IPS-11a (cell line): ENCODE data around the gene PXN.
"Not testable (repeated sequence)": the region's sequence is repeated elsewhere in the genome, so short reads cannot be mapped to it uniquely, and the experiment has no call there.

Experiments
- H3K4me3 ChIP-seq: one replicate; pipeline ENCODE4 v1.5.1; 2013; ENCODE audit warnings: low read depth, low read length, control low read depth

Gene PXN

GRCh38 chr12:120211904-120212283 is 53.6 kb downstream of the PXN start:
- H3K4me3 ChIP-seq: no peak overlapping the region

- H3K4me3 ChIP-seq: no peak overlapping the region
Observed at GRCh38 chr12:120211243-120211903, 54.2 kb downstream of the PXN start.

GRCh38 chr12:120209851-120210250 is 55.7 kb downstream of the PXN start:
- no peak overlapping the region for H3K4me3 ChIP-seq

GRCh38 chr12:120207227-120207626 is 58.3 kb downstream of the PXN start:
- H3K4me3 ChIP-seq: no peak overlapping the region

GRCh38 chr12:120206781-120207180 is 58.7 kb downstream of the PXN start:
- H3K4me3 ChIP-seq: not testable (repeated sequence)

- H3K4me3 ChIP-seq: no peak overlapping the region
Observed at GRCh38 chr12:120206228-120206627, 59.3 kb downstream of the PXN start.

- H3K4me3 ChIP-seq: no peak overlapping the region
Observed at GRCh38 chr12:120204171-120204570, 61.4 kb downstream of the PXN start.

GRCh38 chr12:120200364-120200800 is 65.1 kb downstream of the PXN start:
- H3K4me3 ChIP-seq: peak overlapping the region; percentile 99

- peak overlapping the region; percentile 99 for H3K4me3 ChIP-seq
Observed at GRCh38 chr12:120199595-120200306, 65.8 kb downstream of the PXN start.

- no peak overlapping the region for H3K4me3 ChIP-seq
Observed at GRCh38 chr12:120199025-120199424, 66.5 kb downstream of the PXN start.

GRCh38 chr12:120197542-120197887 is 68.0 kb downstream of the PXN start:
- H3K4me3 ChIP-seq: no peak overlapping the region

GRCh38 chr12:120196817-120197541 is 68.6 kb downstream of the PXN start:
- not testable (repeated sequence) for H3K4me3 ChIP-seq

- no peak overlapping the region for H3K4me3 ChIP-seq
Observed at GRCh38 chr12:120196363-120196762, 69.2 kb downstream of the PXN start.

- peak within 1 kb of the TSS; percentile 92 for H3K4me3 ChIP-seq
Observed at GRCh38 chr12:120194534-120195395, 70.8 kb downstream of the PXN start, which contains the start of gene GCN1. TSS of gene GCN1 (minus strand) at chr12:120194715. CDS start at chr12:120194697, 18 bp downstream.

- peak overlapping the region; percentile 92 for H3K4me3 ChIP-seq
Observed at GRCh38 chr12:120194226-120194533, 71.3 kb downstream of the PXN start.

GRCh38 chr12:120193286-120193685 is 72.2 kb downstream of the PXN start:
- H3K4me3 ChIP-seq: peak overlapping the region; percentile 92

- no peak overlapping the region for H3K4me3 ChIP-seq
Observed at GRCh38 chr12:120190985-120191480, 74.5 kb downstream of the PXN start.

- no peak overlapping the region for H3K4me3 ChIP-seq
Observed at GRCh38 chr12:120190386-120190785, 75.1 kb downstream of the PXN start.

- no peak overlapping the region for H3K4me3 ChIP-seq
Observed at GRCh38 chr12:120186654-120187053, 78.9 kb downstream of the PXN start.

GRCh38 chr12:120183211-120183631 is 82.3 kb downstream of the PXN start:
- H3K4me3 ChIP-seq: no peak overlapping the region
